Measurements from ENCODE around the gene IL3RA.

The IL3RA gene

DNA sequence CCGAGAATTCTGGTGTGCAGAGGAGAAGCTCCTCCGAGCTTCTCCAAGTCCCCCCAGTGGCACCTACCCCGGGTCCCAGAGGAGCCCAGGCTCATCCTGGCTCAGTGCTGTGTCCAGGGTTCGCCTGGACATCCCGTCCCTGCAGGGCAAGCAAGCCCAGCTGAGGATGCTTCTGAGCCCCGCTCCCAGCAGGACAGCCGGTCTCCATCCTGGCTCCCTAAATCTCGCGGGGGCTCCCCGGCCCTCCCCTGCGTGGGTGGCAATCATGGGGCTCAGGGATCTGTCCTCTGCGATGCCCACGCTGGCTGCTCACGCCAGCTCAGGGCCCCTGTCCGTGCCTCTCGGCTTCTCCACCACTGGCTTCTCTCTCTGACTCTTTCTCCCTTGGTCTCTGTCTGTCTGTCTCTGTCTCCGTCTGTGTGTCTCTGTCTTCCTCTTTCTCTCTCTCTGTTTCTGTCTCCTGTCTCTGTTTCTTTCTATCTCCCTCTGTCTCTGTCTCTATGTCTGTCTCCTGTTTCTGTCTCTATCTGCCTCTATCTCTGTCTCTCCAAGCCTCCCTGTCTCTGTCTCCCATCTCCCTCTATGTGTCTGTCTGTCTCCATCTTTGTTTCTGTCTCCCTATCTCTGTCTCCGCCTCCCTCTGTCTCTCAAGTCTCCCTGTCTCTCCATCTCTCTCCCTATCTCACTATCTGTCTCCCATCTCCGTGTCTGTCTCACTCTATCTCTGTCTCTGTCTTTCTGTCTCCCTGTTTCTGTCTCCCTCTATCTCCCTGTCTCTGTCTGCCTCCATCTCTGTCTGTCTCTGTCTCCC is 83.2 kb downstream of the IL3RA start:
- WGBS (ENCODE audit: extremely low coverage, insufficient coverage, insufficient read length), result no CpG with 5 or more reads among the region's 19 CpGs

DNA sequence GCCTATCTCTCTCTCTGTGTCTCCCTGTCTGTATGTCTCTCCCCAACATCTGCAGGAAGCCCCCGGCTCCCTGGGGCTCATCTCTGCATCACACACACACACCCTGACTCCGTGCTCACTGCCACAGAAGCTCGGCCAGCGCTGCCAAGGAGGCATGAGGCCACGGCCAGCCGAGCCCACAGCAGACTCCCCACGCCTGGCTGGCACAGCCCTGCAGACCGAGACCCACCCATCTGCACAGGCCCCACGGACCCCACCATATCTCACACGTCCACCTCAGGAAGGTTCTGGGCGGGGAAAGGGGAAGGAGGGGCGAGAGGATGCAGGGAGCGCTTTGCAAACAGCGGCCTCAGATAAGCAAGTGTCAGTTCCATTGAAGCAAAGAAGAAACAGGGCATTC is 83.8 kb downstream of the IL3RA start:
- Histone ChIP-seq H2BK5ac (ENCODE audit: low read depth, low read length, poor library complexity) (no peak overlapping the region), H3K27me3 (ENCODE audit: insufficient read depth, low read length) (no peaks in the 10 kb centered on the region), H3K4me2 (ENCODE audit: low read length) (no peak overlapping the region), H3K18ac (ENCODE audit: low read length) (no peak overlapping the region), H3K4me1 (ENCODE audit: control insufficient read depth in 1 of 2, insufficient read depth in 2 of 2, low read length in 2 of 2) (no peaks in the 10 kb centered on the region), H3K9ac (ENCODE audit: low read length) (no peak overlapping the region), H2AK5ac (ENCODE audit: low read length) (no peak overlapping the region), H3K14ac (ENCODE audit: low read length) (no peak overlapping the region), H3K4ac (ENCODE audit: low read depth, low read length) (no peak overlapping the region), H3K36me3 (ENCODE audit: control insufficient read depth in 1 of 2, insufficient read depth in 2 of 2, low read length in 2 of 2) (peaks cover 44 to 63% of the 10 kb centered on the region in 2 experiments), H3K23ac (ENCODE audit: low read length) (no peak overlapping the region), H2BK12ac (ENCODE audit: low read length) (no peak overlapping the region), H3K79me1 (ENCODE audit: low read length) (no peaks in the 10 kb centered on the region), H2BK120ac (ENCODE audit: insufficient read depth, low read length, poor library complexity) (no peak overlapping the region), H3K9me3 (ENCODE audit: insufficient read depth, low read depth, low read length) (peaks cover 32% of the 10 kb centered on the region), H3K27ac (ENCODE audit: low read depth, low read length) (no peak overlapping the region), H4K8ac (ENCODE audit: low read depth, low read length) (no peak overlapping the region), H3K4me3 (ENCODE audit: low read depth, low read length) (no peak overlapping the region), H3K79me2 (ENCODE audit: control insufficient read depth, insufficient read depth, low read length, poor library complexity) (no peaks in the 10 kb centered on the region), H4K91ac (ENCODE audit: low read depth, low read length) (no peak overlapping the region), H4K12ac (ENCODE audit: low read depth, low read length) (no peak overlapping the region), H2AFZ (ENCODE audit: insufficient read depth, low read length, poor library complexity) (no peak overlapping the region)
- no peak for DNase-seq
- WGBS (ENCODE audit: extremely low coverage, insufficient coverage, insufficient read length), result no CpG with 5 or more reads among the region's 14 CpGs

More for the DNA sequence above, 83.2 kb downstream of the IL3RA start:
- Histone ChIP-seq H2AK5ac (ENCODE audit: low read length) (no peak overlapping the region), H2BK5ac (ENCODE audit: low read depth, low read length, poor library complexity) (no peak overlapping the region), H3K36me3 (ENCODE audit: control insufficient read depth in 1 of 2, insufficient read depth in 2 of 2, low read length in 2 of 2) (peaks cover 41 to 60% of the 10 kb centered on the region in 2 experiments), H2AFZ (ENCODE audit: insufficient read depth, low read length, poor library complexity) (no peak overlapping the region), H3K23ac (ENCODE audit: low read length) (no peak overlapping the region), H2BK120ac (ENCODE audit: insufficient read depth, low read length, poor library complexity) (no peak overlapping the region), H4K12ac (ENCODE audit: low read depth, low read length) (no peak overlapping the region), H3K27ac (ENCODE audit: low read depth, low read length) (no peak overlapping the region), H3K4me2 (ENCODE audit: low read length) (no peak overlapping the region), H3K79me2 (ENCODE audit: control insufficient read depth, insufficient read depth, low read length, poor library complexity) (no peaks in the 10 kb centered on the region), H3K18ac (ENCODE audit: low read length) (no peak overlapping the region), H3K27me3 (ENCODE audit: insufficient read depth, low read length) (no peaks in the 10 kb centered on the region), H2BK12ac (ENCODE audit: low read length) (no peak overlapping the region), H3K4me1 (ENCODE audit: control insufficient read depth in 1 of 2, insufficient read depth in 2 of 2, low read length in 2 of 2) (no peaks in the 10 kb centered on the region), H3K79me1 (ENCODE audit: low read length) (no peaks in the 10 kb centered on the region), H3K4me3 (ENCODE audit: low read depth, low read length) (no peak overlapping the region), H4K91ac (ENCODE audit: low read depth, low read length) (no peak overlapping the region), H3K9ac (ENCODE audit: low read length) (no peak overlapping the region), H4K8ac (ENCODE audit: low read depth, low read length) (no peak overlapping the region), H3K14ac (ENCODE audit: low read length) (no peak overlapping the region), H3K4ac (ENCODE audit: low read depth, low read length) (no peak overlapping the region), H3K9me3 (ENCODE audit: insufficient read depth, low read depth, low read length) (peaks cover 32% of the 10 kb centered on the region)
- DNase-seq, result no peak

DNA sequence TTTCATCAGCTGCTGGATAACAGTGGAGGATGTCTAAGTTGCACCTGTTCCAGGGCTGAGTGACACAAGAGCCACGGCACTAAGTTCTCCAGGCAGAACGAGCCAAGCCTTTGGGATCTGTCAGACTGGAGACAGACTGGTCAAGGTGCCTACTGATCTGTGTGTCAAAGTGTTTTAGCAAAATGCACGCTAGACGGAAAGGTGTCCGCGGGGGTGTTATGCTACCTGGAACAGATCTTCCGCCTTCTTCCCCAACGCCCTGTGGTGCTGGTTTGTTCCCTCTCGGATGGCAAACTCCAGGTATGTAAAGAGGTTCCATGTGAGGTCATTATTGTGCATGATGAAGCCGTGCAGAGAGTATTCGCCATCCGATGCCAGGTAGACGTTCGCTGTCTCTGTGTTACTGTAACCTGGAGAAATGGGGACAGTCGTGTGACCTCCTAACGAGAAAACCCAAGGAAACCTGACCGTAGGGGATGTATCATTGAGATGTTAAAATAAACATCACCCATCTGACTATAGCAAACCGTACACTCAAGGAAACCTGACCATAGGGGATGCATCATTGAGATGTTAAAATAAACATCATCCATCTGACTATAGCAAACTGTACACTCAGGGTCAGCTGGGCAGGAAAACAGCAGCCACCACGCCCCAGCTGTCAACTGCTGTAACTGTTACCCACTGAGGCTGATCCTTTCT is 85.0 kb downstream of the IL3RA start:
- Histone ChIP-seq H3K79me1 (ENCODE audit: low read length) (no peaks in the 10 kb centered on the region), H3K18ac (ENCODE audit: low read length) (no peak overlapping the region), H2BK12ac (ENCODE audit: low read length) (no peak overlapping the region), H3K23ac (ENCODE audit: low read length) (no peak overlapping the region), H2BK5ac (ENCODE audit: low read depth, low read length, poor library complexity) (no peak overlapping the region), H3K27ac (ENCODE audit: low read depth, low read length) (no peak overlapping the region), H2BK120ac (ENCODE audit: insufficient read depth, low read length, poor library complexity) (no peak overlapping the region), H3K4me1 (ENCODE audit: control insufficient read depth in 1 of 2, insufficient read depth in 2 of 2, low read length in 2 of 2) (no peaks in the 10 kb centered on the region), H3K4ac (ENCODE audit: low read depth, low read length) (no peak overlapping the region), H3K9me3 (ENCODE audit: insufficient read depth, low read depth, low read length) (peaks cover 26% of the 10 kb centered on the region), H3K14ac (ENCODE audit: low read length) (no peak overlapping the region), H3K4me3 (ENCODE audit: low read depth, low read length) (peak overlapping the region; percentile 41), H3K79me2 (ENCODE audit: control insufficient read depth, insufficient read depth, low read length, poor library complexity) (no peaks in the 10 kb centered on the region), H4K8ac (ENCODE audit: low read depth, low read length) (no peak overlapping the region), H2AK5ac (ENCODE audit: low read length) (no peak overlapping the region), H3K4me2 (ENCODE audit: low read length) (no peak overlapping the region), H3K27me3 (ENCODE audit: insufficient read depth, low read length) (no peaks in the 10 kb centered on the region), H4K91ac (ENCODE audit: low read depth, low read length) (no peak overlapping the region), H3K36me3 (ENCODE audit: control insufficient read depth in 1 of 2, insufficient read depth in 2 of 2, low read length in 2 of 2) (peaks cover 45 to 58% of the 10 kb centered on the region in 2 experiments), H3K9ac (ENCODE audit: low read length) (no peak overlapping the region), H4K12ac (ENCODE audit: low read depth, low read length) (no peak overlapping the region), H2AFZ (ENCODE audit: insufficient read depth, low read length, poor library complexity) (no peak overlapping the region)
- no CpG with 5 or more reads among the region's 19 CpGs for WGBS (ENCODE audit: extremely low coverage, insufficient coverage, insufficient read length)
- DNase-seq, result no peak

DNA sequence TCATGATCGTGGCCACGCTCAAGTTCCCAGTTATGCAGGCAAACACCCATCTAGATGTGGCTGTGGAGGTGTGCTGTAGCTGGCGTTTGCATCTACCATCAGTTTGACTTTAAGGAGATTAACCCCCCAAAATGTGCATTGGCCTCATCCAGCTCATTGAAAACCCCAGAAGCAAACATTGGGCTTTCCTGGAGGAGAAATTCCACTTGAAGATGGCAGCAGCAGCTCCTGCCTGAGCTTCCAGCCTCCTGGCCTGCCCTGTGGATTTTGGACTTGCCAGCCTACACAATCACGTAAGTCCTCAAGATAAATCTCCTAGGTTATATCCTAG is 85.5 kb downstream of the IL3RA start:
- WGBS (ENCODE audit: extremely low coverage, insufficient coverage, insufficient read length), result no CpG with 5 or more reads among the region's 4 CpGs
- no peak overlapping the region for H4K91ac ChIP-seq (ENCODE audit: low read depth, low read length)
- no peak for DNase-seq
- H3K9me3 ChIP-seq (ENCODE audit: insufficient read depth, low read depth, low read length), result peaks cover 25% of the 10 kb centered on the region
- no peak overlapping the region for H2BK5ac ChIP-seq (ENCODE audit: low read depth, low read length, poor library complexity)
- no peak overlapping the region for H4K12ac ChIP-seq (ENCODE audit: low read depth, low read length)
- H3K27ac ChIP-seq (ENCODE audit: low read depth, low read length), result no peak overlapping the region
- H3K23ac ChIP-seq (ENCODE audit: low read length), result no peak overlapping the region
- H2BK12ac ChIP-seq (ENCODE audit: low read length), result no peak overlapping the region
- H2AFZ ChIP-seq (ENCODE audit: insufficient read depth, low read length, poor library complexity), result no peak overlapping the region
- no peak overlapping the region for H3K4me3 ChIP-seq (ENCODE audit: low read depth, low read length)
- H3K27me3 ChIP-seq (ENCODE audit: insufficient read depth, low read length), result no peaks in the 10 kb centered on the region
- H3K4me2 ChIP-seq (ENCODE audit: low read length), result no peak overlapping the region
- H4K8ac ChIP-seq (ENCODE audit: low read depth, low read length), result no peak overlapping the region
- no peak overlapping the region for H3K14ac ChIP-seq (ENCODE audit: low read length)
- H3K79me2 ChIP-seq (ENCODE audit: control insufficient read depth, insufficient read depth, low read length, poor library complexity), result no peaks in the 10 kb centered on the region
- H3K9ac ChIP-seq (ENCODE audit: low read length), result no peak overlapping the region
- H3K79me1 ChIP-seq (ENCODE audit: low read length), result no peaks in the 10 kb centered on the region
- H2AK5ac ChIP-seq (ENCODE audit: low read length), result no peak overlapping the region
- H3K4ac ChIP-seq (ENCODE audit: low read depth, low read length), result no peak overlapping the region
- no peak overlapping the region for H2BK120ac ChIP-seq (ENCODE audit: insufficient read depth, low read length, poor library complexity)
- no peaks in the 10 kb centered on the region for H3K4me1 ChIP-seq (ENCODE audit: control insufficient read depth in 1 of 2, insufficient read depth in 2 of 2, low read length in 2 of 2)
- H3K18ac ChIP-seq (ENCODE audit: low read length), result no peak overlapping the region
- H3K36me3 ChIP-seq (ENCODE audit: control insufficient read depth in 1 of 2, insufficient read depth in 2 of 2, low read length in 2 of 2), result peaks cover 43 to 53% of the 10 kb centered on the region in 2 experiments
